MM.1S (cell line): ENCODE measurements around the gene NOTUM.
A peak's percentile ranks its signal among the peaks of the same experiment; 100 is the strongest.

Source experiments
- DNase-seq: peaks from one replicate; pipeline ENCODE4 v3.0.0-alpha.2; 2015
- H2AFZ ChIP-seq: fragments of 300-600 bp; sonication (generic); 2 replicates; pipeline ENCODE4 v1.6.0; 2016; ENCODE audit warnings: antibody characterized with exemption, low read length
- H3F3A ChIP-seq: fragments of 300-600 bp; sonication (generic); 2 replicates; pipeline ENCODE4 v1.6.1; 2016; ENCODE audit warnings: mild to moderate bottlenecking, antibody characterized with exemption, low read length, moderate library complexity, mixed read lengths; ENCODE audit not compliant: insufficient read depth
- H3K27ac ChIP-seq: fragments of 300-600 bp; sonication (generic); 2 replicates; pipeline ENCODE4 v1.5.1; 2016; ENCODE audit warnings: mild to moderate bottlenecking, low read length
- H3K27me3 ChIP-seq: fragments of 300-600 bp; sonication (generic); replicated peaks from 2 replicates; pipeline ENCODE4 v1.6.0; 2016; ENCODE audit warnings: low read length; ENCODE audit not compliant: insufficient read depth
- H3K36me3 ChIP-seq: fragments of 300-600 bp; sonication (generic); replicated peaks from 2 replicates; pipeline ENCODE4 v1.6.1; 2016; ENCODE audit warnings: mild to moderate bottlenecking, low read length, mixed read lengths; ENCODE audit not compliant: insufficient read depth
- H3K4me1 ChIP-seq: fragments of 300-600 bp; sonication (generic); 2 replicates; pipeline ENCODE4 v1.6.1; 2016; ENCODE audit warnings: low read length, mixed read lengths
- H3K4me2 ChIP-seq: fragments of 300-600 bp; sonication (generic); 2 replicates; pipeline ENCODE4 v1.6.0; 2016; ENCODE audit warnings: low read depth, low read length
- H3K4me3 ChIP-seq: fragments of 300-600 bp; sonication (generic); 2 replicates; pipeline ENCODE4 v1.5.1; 2016; ENCODE audit warnings: low read length, mixed read lengths
- H3K79me2 ChIP-seq: fragments of 300-600 bp; sonication (generic); 2 replicates; pipeline ENCODE4 v1.6.1; 2016; ENCODE audit warnings: mixed run types, low read length, mixed read lengths
- H3K9ac ChIP-seq: fragments of 300-600 bp; sonication (generic); 2 replicates; pipeline ENCODE4 v1.6.1; 2016; ENCODE audit warnings: low read length, mixed read lengths
- H3K9me2 ChIP-seq: fragments of 300-600 bp; sonication (generic); replicated peaks from 2 replicates; pipeline ENCODE4 v1.6.1; 2016; ENCODE audit warnings: mild to moderate bottlenecking, low read length, mixed read lengths; ENCODE audit not compliant: insufficient read depth
- H3K9me3 ChIP-seq: fragments of 300-600 bp; sonication (generic); replicated peaks from 2 replicates; pipeline ENCODE4 v1.6.1; 2016; ENCODE audit warnings: mild to moderate bottlenecking, low read length, mixed read lengths; ENCODE audit not compliant: insufficient read depth
- H4K20me1 ChIP-seq: fragments of 300-600 bp; sonication (generic); 2 replicates; pipeline ENCODE4 v1.6.1; 2016; ENCODE audit warnings: mild to moderate bottlenecking, low read length, moderate library complexity, mixed read lengths; ENCODE audit not compliant: insufficient read depth
- EZH2 ChIP-seq: fragments of 300-600 bp; sonication (generic); optimal IDR thresholded peaks from 2 replicates; pipeline ENCODE3; 2017; ENCODE audit warnings: low read depth, mild to moderate bottlenecking, antibody characterized with exemption, low read length, mixed read lengths
- EZH2phosphoT487 ChIP-seq: fragments of 300-600 bp; sonication (generic); IDR thresholded peaks from 2 replicates; pipeline ENCODE4 v1.6.1; 2018; ENCODE audit warnings: antibody characterized with exemption, low read length
- TF ChIP-seq, protein P1 (sequence below): fragments of 300-600 bp; sonication (generic); IDR thresholded peaks from 2 replicates; pipeline ENCODE4 v1.5.1; 2016; ENCODE audit warnings: antibody characterized with exemption, low read length, mixed read lengths

Gene NOTUM

GRCh38 chr17:81960130-81960958 is 643 bp downstream of the NOTUM start:
- Histone ChIP-seq H2AFZ (no peak overlapping the region), H3K9me2 (no peaks in the 10 kb centered on the region), H3K27ac (no peak overlapping the region), H3K4me1 (no peaks in the 10 kb centered on the region), H3K9ac (no peak overlapping the region), H3K4me3 (no peak overlapping the region), H3K79me2 (no peaks in the 10 kb centered on the region), H3K9me3 (no peaks in the 10 kb centered on the region), H4K20me1 (no peaks in the 10 kb centered on the region), H3K36me3 (no peaks in the 10 kb centered on the region), H3K27me3 (peaks cover 71% of the 10 kb centered on the region), H3F3A (no peaks in the 10 kb centered on the region), H3K4me2 (no peak overlapping the region)
- DNase-seq: no peak
- TF ChIP-seq EZH2phosphoT487: no peak
- TF ChIP-seq EZH2: peak; percentile 90

DNA sequence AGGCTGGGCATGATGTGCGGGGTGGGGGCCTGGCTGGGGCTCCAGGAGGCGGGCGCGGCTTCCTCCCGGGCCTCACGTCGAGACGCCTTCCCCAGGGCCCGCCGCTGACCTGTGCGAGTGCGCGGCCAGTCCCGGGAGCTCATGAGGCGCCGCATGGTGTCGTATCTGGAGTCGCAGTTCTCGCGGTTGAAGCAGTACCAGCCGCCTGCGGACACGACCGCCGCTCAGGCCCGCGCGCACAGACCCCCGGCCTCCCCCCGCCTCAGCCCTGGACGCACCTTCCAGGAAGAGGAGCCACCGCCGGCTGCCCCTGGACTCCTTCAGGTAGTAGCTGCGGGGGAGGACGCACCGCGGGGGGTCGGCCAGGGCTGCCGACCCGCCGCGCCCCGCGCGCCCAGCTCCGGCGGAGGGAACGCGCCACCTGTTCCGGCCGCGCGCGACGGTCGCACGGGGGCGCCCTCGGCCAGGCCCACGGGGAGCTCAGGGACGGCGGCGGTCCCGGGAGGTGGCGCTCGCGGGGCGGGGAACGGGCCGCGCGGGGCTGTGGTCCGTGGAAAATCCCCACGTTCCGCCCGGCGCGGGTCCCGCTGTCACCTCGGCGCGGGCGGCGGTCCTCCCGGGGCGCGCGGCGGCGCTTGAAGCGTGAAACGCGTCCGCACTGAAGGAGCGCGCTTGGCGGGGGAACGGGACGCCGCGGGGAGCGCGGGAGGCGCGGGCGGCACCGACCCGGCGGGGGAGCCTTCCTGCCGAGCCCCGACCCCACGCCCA is 1.4 kb downstream of the NOTUM start:
- H3F3A ChIP-seq: no peaks in the 10 kb centered on the region
- no peaks in the 10 kb centered on the region for H3K36me3 ChIP-seq
- H2AFZ ChIP-seq: no peak overlapping the region
- H3K27ac ChIP-seq: no peak overlapping the region
- H3K4me2 ChIP-seq: peak overlapping the region; percentile 45; the same call in 1 of the 2 replicates
- H3K79me2 ChIP-seq: no peaks in the 10 kb centered on the region
- H3K4me3 ChIP-seq: no peak overlapping the region; the same call in 1 of the 2 replicates
- H3K27me3 ChIP-seq: peaks cover 66% of the 10 kb centered on the region
- no peaks in the 10 kb centered on the region for H3K9me2 ChIP-seq
- TF ChIP-seq EZH2 (no peak), EZH2phosphoT487 (no peak)
- TF ChIP-seq, protein P1, sequence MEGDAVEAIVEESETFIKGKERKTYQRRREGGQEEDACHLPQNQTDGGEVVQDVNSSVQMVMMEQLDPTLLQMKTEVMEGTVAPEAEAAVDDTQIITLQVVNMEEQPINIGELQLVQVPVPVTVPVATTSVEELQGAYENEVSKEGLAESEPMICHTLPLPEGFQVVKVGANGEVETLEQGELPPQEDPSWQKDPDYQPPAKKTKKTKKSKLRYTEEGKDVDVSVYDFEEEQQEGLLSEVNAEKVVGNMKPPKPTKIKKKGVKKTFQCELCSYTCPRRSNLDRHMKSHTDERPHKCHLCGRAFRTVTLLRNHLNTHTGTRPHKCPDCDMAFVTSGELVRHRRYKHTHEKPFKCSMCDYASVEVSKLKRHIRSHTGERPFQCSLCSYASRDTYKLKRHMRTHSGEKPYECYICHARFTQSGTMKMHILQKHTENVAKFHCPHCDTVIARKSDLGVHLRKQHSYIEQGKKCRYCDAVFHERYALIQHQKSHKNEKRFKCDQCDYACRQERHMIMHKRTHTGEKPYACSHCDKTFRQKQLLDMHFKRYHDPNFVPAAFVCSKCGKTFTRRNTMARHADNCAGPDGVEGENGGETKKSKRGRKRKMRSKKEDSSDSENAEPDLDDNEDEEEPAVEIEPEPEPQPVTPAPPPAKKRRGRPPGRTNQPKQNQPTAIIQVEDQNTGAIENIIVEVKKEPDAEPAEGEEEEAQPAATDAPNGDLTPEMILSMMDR: peak; percentile 41
- no peaks in the 10 kb centered on the region for H3K9me3 ChIP-seq
- peak; percentile 52 for DNase-seq
- H3K4me1 ChIP-seq: no peaks in the 10 kb centered on the region
- H3K9ac ChIP-seq: no peak overlapping the region
- no peaks in the 10 kb centered on the region for H4K20me1 ChIP-seq

- Histone ChIP-seq H4K20me1 (no peaks in the 10 kb centered on the region), H3K27me3 (peaks cover 64% of the 10 kb centered on the region), H3K4me2 (no peak overlapping the region), H3K36me3 (no peaks in the 10 kb centered on the region), H3K79me2 (no peaks in the 10 kb centered on the region), H3K4me1 (no peaks in the 10 kb centered on the region), H3K27ac (no peak overlapping the region), H3K9ac (no peak overlapping the region), H2AFZ (no peak overlapping the region), H3F3A (no peaks in the 10 kb centered on the region), H3K4me3 (no peak overlapping the region), H3K9me2 (no peaks in the 10 kb centered on the region), H3K9me3 (no peaks in the 10 kb centered on the region)
- no peak for DNase-seq
- no peak for TF ChIP-seq EZH2phosphoT487
- TF ChIP-seq, protein P1: no peak
- no peak for TF ChIP-seq EZH2
Measured at GRCh38 chr17:81958633-81959342, 2.2 kb downstream of the NOTUM start.
